Coronary artery (tissue), 2 donors: ENCODE data around the gene TCEA2.

Source experiments
- DNase-seq: peaks from one replicate; pipeline ENCODE4 v3.0.0-alpha.2; 2017; ENCODE audit warnings: low spot score
- H3K27ac ChIP-seq, 2 donors: fragments of 200-600 bp; sonication (generic); one replicate each; pipeline ENCODE4 v1.5.1; 2016 to 2019
- H3K4me3 ChIP-seq: fragments of 200-600 bp; sonication (generic); 2 replicates; pipeline ENCODE4 v1.5.1; 2016; ENCODE audit warnings: mild to moderate bottlenecking, moderate library complexity
- CTCF ChIP-seq: fragments of 200-600 bp; sonication (generic); IDR thresholded peaks from one replicate; pipeline ENCODE4 v1.5.1; 2019; ENCODE audit warnings: antibody characterized with exemption

Gene TCEA2

GRCh38 chr20:64121586-64121985 is 58.6 kb downstream of the TCEA2 start:
- H3K27ac ChIP-seq = no peak overlapping the region
- no peak for DNase-seq
- TF ChIP-seq CTCF = no peak
- H3K4me3 ChIP-seq = no peak overlapping the region
